Adrenal gland (tissue), 5 donors: ENCODE data around the gene CCDC169.

Experiments used
- POLR2A ChIP-seq, 2 donors: fragments of 450-650 bp; IDR thresholded peaks; one replicate each; pipeline ENCODE4 v1.6.1; 2017; ENCODE audit warnings: antibody characterized with exemption in 2 of 2, mild to moderate bottlenecking in 2 of 2, moderate library complexity in 1 of 2
- TF ChIP-seq, protein P1 (sequence below), 6 experiments: fragments of 450-650 bp in 4 of 6; fragments of 200-600 bp in 2 of 6; sonication (generic) in 1 of 6; IDR thresholded peaks; 1 replicate in 5 of 6; 2 replicates in 1 of 6; pipeline versions ENCODE4 v1.5.1 to v1.8.0; 2016 to 2021; ENCODE audit warnings: antibody characterized with exemption in 6 of 6, mild to moderate bottlenecking in 2 of 6, moderate library complexity in 1 of 6
- donor health status: DM: no; HTN: no; CAD: no.

DNA sequence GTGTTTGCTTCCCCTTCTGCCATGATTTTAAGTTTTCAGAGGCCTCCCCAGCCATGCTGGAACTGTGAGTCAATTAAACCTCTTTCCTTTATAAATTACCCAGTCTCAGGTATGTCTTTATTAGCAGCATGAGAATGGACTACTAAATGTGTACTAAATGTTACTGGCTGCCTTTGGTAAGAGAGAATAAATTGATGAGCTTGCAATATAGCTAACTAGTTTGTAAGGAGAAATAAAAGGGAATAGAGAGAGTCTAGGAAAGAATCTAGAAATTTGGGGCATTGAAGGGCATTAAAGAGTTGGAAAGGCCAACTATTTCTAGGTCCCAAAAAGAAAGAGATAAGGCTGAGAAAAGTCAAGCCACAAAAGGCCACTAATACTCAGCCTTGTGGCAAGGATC is 77.7 kb downstream of the CCDC169 start:
- TF ChIP-seq, protein P1, sequence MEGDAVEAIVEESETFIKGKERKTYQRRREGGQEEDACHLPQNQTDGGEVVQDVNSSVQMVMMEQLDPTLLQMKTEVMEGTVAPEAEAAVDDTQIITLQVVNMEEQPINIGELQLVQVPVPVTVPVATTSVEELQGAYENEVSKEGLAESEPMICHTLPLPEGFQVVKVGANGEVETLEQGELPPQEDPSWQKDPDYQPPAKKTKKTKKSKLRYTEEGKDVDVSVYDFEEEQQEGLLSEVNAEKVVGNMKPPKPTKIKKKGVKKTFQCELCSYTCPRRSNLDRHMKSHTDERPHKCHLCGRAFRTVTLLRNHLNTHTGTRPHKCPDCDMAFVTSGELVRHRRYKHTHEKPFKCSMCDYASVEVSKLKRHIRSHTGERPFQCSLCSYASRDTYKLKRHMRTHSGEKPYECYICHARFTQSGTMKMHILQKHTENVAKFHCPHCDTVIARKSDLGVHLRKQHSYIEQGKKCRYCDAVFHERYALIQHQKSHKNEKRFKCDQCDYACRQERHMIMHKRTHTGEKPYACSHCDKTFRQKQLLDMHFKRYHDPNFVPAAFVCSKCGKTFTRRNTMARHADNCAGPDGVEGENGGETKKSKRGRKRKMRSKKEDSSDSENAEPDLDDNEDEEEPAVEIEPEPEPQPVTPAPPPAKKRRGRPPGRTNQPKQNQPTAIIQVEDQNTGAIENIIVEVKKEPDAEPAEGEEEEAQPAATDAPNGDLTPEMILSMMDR (IDR thresholded peaks at IDR 0.05), result no peak
- TF ChIP-seq POLR2A (IDR thresholded peaks at IDR 0.05), result no peak
